Stimulated activated CD8-positive, alpha-beta memory T cell treated with anti-CD3 and anti-CD28 coated beads, Interleukin-7, amount 100 ng/mL, for 48 hours (primary cell): Measurements from ENCODE around the gene LMX1B.

ENCODE experiments used
- DNase-seq, 2 donors: peaks; one replicate each; pipeline ENCODE4 v3.0.0-alpha.2; 2020; ENCODE audit warnings: low read depth in 1 of 2; ENCODE audit errors: extremely low read depth in 1 of 2

The LMX1B gene

GRCh38 chr9:126630458-126631237 lies 16.9 kb downstream of the LMX1B start:
- no peak for DNase-seq

GRCh38 chr9:126631254-126631653 lies 17.5 kb downstream of the LMX1B start:
- no peak for DNase-seq

DNA sequence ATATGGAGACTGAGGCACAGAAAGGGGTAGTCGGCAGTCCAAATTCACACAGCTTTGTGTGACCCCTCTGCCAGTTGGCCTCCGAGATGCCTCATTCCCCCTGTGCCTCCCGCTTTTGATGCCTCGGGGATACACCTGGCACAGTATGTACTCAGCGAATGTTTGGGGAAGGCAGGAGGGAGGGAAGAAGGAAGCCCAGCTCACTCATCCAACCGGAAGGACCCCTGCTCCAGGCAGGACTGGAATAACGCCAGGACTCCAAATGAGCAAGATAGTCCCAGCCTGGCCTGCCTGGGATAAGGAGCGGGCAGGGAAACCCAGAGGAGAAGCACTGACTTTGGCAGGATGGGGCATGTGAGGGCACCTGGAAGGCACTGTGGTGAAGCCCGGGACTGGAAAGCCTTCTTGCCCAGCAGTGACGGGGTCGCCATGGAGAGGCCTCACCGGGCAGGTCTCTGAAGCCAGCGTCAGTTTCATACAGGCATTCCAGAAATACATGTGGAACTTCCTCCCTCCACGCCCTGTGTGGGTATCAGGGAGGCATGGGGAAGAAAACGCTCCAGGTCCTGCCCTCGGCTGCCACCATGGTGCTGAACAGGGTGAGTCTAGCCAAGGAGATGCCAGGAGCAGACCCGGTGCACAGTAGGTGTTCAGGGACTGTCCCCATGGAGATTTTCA lies 20.3 kb downstream of the LMX1B start:
- no peak for DNase-seq

DNA sequence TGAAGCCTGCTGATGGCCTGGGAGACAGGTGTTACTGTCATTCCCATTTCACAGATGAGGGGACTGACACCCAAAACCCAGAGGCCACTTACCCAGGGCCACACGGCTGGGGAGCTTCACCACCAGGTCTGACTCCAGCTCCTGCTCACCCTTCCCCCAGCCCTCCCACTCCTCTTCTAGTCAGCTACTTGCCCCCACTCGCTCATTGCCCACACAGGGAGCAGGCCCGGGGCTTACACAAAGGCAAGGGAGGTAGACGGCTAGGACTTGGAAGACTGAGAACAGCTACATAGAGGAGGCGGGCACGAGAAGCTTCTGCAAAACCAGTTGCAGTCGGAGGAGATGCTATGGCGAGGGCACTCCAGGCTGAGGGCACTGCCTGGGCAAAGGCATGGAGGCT lies 21.3 kb downstream of the LMX1B start:
- no peak for DNase-seq

GRCh38 chr9:126635661-126636439 lies 22.1 kb downstream of the LMX1B start:
- DNase-seq: no peak

GRCh38 chr9:126636983-126637798 lies 23.5 kb downstream of the LMX1B start:
- no peak for DNase-seq

GRCh38 chr9:126638571-126639132 lies 24.9 kb downstream of the LMX1B start:
- DNase-seq: no peak

DNA sequence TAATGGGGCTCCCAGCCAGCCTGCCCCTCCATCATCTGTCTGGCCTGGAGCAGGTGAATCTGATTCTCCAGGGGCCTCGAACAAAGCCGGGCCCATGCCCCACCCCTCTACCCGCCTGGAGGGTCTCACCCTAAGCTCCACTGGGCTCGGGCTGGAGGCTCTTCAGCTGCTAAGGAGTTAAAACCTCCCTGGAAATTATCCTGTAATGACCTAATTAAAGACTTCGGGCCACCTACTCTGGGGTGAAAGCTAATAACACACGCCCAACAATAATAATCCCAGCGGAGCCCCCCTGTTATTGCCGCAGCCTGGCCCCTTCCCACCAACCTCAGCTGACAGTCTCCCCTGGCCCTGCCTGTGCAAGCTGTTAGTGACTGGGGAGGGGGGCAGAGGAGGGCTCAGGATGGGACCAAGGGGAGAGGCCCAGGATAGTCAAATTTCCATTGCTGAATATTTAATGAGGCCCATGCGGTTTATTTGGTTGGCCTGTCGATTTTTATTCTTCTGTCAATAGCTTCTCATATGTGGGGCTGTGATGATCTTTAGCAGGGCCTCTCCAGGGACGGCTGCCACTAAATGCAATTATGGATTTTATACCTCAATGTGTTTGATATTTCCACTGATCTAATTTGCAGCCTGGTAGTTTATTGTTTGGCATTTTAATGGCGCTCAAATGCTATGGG lies 25.7 kb downstream of the LMX1B start:
- no peak for DNase-seq

- DNase-seq: no peak
Measured at GRCh38 chr9:126641118-126641851, 27.6 kb downstream of the LMX1B start.

DNA sequence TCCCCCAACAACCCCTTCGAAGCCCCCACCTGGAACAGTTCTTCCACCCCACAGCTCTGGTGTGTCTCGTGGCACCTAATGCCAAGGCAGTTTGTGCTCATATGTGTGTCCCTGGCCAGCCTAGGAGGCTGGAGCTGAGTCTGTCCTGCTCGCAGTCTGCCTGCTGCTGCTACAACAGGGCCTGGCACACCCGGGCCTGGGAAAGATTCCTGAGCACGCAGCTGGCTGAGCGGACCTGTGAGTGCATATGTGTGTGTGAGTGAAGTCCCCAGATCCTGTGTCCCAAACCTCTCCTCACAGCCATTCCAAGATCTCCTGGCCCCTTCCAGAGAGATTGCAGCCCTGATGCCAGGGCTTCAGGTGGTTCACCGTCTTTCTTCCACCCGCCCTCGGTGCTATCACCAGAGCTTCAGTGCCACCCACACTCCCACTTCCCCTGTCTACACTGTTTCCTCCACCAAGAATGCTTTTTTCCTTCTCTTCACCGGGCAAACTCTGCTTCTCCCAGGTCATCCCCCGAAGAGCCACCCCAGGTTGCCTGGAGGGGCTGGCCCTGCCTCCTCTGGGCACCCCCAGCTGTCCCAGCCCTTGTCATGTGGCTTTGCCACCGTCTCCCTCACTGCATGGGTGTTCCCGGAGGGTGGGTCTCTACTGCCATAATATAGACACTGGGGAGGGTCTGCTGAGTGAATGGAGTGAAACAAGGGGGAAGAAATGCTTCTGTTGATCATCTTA lies 28.4 kb downstream of the LMX1B start:
- no peak for DNase-seq

DNA sequence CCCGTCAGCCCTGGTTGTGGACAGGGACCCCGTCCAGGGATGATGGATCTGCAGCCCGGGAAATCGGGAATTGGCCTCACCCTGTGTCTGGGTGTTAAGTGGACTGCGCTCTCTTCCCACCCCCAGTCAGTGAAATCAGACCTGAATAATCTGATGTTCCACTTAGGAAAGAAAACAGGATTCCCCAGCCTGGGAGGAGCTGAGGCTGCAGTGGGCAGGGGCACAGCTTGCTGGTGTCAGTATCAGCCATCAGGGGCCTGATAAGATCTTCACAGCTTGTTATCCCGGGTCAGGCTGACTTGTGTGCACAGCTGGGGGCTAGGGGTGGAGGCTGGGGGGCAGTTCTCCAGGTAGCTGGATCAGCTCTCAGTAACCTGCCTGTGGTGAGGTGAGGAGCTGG lies 29.1 kb downstream of the LMX1B start:
- no peak for DNase-seq

DNA sequence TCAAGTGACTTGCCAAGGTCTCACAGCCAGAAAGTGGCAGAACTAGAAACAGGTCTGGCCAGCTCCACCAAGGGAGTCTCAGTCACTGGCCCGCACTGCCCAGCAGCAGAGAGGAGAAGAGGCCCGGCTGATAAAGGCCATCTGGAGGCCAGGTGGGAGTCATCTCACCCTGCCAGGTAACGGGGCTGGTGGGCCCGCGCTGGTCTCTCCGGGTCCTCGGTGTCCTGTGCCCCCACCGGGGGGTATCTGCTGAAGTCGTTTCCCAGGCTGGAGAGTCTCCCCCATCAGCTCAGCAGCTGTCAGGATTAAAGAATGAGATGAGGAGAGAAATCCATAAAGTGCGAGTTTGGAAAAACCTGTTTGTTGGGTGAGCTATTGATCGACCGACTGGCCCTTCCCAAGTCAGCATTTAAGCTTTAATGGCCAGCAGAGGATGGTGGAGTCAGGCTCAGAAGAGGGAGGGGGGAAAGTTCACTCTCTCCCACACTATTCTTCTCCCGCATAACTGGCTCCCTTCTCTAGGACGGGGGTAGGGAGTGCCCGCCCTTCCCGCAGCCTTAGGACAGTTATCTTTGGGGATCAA lies 30.3 kb downstream of the LMX1B start:
- DNase-seq: no peak

DNA sequence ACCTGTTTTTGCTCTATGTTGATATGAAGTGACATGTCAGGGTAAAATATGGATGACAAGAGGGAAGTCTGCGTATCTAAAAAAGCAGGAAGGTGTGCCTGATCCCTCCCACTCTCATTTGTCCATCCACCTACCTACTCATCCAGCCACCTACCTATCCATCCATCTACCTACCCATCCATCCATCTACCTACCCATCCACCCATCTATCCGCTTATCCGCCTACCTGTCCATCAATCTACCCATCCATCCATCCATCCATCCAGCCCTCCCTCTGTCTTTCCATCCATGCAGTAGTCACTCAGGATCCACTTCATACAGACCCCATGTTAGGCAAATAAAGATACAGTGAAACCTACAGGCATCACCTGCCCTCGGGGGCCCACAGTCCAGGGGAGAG lies 32.4 kb downstream of the LMX1B start:
- no peak for DNase-seq

GRCh38 chr9:126647585-126648411 lies 34.1 kb downstream of the LMX1B start:
- DNase-seq: no peak

- no peak for DNase-seq
Measured at GRCh38 chr9:126649477-126649876, 35.7 kb downstream of the LMX1B start.

- no peak for DNase-seq
Measured at GRCh38 chr9:126650404-126651341, 36.9 kb downstream of the LMX1B start.
